Measurements from ENCODE around the gene PRRT1B. TPM values are rescaled to one million over a fixed set of nuclear protein-coding genes. Genes with fewer than 3 reads are reported as not detected.

The PRRT1B gene
- total and polyA plus RNA-seq, 2 of the 4 experiments (the other 2 are of a cell fraction): not detected

DNA sequence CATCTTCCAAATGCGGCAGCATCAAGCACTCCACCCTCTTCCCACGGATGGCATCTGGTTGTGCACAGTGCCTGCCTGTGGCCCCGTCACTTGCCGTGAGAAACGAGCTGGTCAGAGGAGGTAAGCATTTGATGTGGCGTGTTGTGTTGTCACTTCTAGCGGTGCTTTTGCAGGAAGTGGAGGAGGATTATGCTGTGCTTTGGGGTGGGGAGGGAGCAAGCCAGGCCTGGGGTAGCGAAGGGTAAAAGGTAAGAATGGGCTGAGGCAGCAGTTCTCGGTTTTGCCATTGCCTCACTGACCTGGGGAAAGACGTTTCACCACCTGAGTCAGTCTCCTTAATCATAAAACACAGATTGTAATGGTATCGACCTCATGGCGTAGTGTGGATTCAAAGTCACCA lies 44.9 kb upstream of the PRRT1B start:
- Histone ChIP-seq H3K27me3 (ENCODE audit: control insufficient read depth, insufficient read depth, low read length) (no peaks in the 10 kb centered on the region), H3K14ac (replicated peaks; ENCODE audit: low read depth, low read length) (no peak overlapping the region), H3K9me1 (ENCODE audit: insufficient read depth, low read length) (peaks cover 7% of the 10 kb centered on the region; the same call in 1 of the 2 replicates), H4K5ac (ENCODE audit: low read depth, low read length) (no peak overlapping the region), H2BK120ac (ENCODE audit: low read depth, low read length) (no peak overlapping the region), H3K18ac (ENCODE audit: low read depth, low read length) (no peak overlapping the region), H3K4ac (ENCODE audit: low read depth, low read length) (no peak overlapping the region), H3K4me3 (ENCODE audit: insufficient read depth, low read depth, low read length) (no peak overlapping the region), H3K23ac (ENCODE audit: low read depth, low read length) (no peak overlapping the region), H3K36me3 (ENCODE audit: control insufficient read depth, insufficient read depth, low read length) (peaks cover 45% of the 10 kb centered on the region), H2AK5ac (ENCODE audit: low read depth, low read length) (no peak overlapping the region), H4K91ac (ENCODE audit: insufficient read depth, low read depth, low read length) (no peak overlapping the region), H4K20me1 (ENCODE audit: insufficient read depth, low read length) (peaks cover 27% of the 10 kb centered on the region), H4K8ac (ENCODE audit: low read depth in 2 of 2, low read length in 2 of 2) (no peak overlapping the region), H3K4me1 (ENCODE audit: control insufficient read depth, insufficient read depth, low read length) (peaks cover 7% of the 10 kb centered on the region; the same call in 1 of the 2 replicates), H3K9ac (ENCODE audit: low read depth, low read length) (no peak overlapping the region), H3K9me3 (ENCODE audit: control insufficient read depth, insufficient read depth, low read length) (no peaks in the 10 kb centered on the region), H2AK9ac (replicated peaks; ENCODE audit: low read depth, low read length, poor library complexity) (no peak overlapping the region), H3K27ac (ENCODE audit: insufficient read depth, low read length) (no peak overlapping the region), H3K4me2 (ENCODE audit: low read depth, low read length) (no peak overlapping the region), H3K79me1 (ENCODE audit: low read depth in 1 of 2, low read length in 2 of 2) (peaks cover 12 to 46% of the 10 kb centered on the region in 2 experiments), H3K56ac (ENCODE audit: extremely low read depth, insufficient read depth, low read length) (no peak overlapping the region), H2BK20ac (ENCODE audit: low read depth, low read length) (no peak overlapping the region), H2BK5ac (ENCODE audit: low read depth, low read length, poor library complexity, severe bottlenecking) (no peak overlapping the region), H2BK15ac (ENCODE audit: low read depth, low read length) (no peak overlapping the region), H2AFZ (replicated peaks; ENCODE audit: low read length, poor library complexity) (peak overlapping the region; percentile 33)
- TF ChIP-seq NFE2L2 (IDR thresholded peaks at IDR 0.05; ENCODE audit: low read depth, low read length) (no peak), MAFK (IDR thresholded peaks at IDR 0.05; ENCODE audit: low read depth, low read length) (0 out of 2 replicates have a peak, but pooled peaks have one; percentile 16)
- POLR2A ChIA-PET (ENCODE audit: unreplicated experiment): no interaction called here
- dilution Hi-C loops (cut with HindIII; ENCODE audit: low sequenced_read_pairs, unreplicated experiment): no loop called here
- BruUV-seq (replicated peaks): no TSS peak
- no peak for ATAC-seq (ENCODE audit: low read depth)
- in situ Hi-C loops (cut with MboI; ENCODE audit: low sequenced_read_pairs): loop anchor here (10.0 kb wide), 1 partner anchor 244 kb away; the partner anchor contains the start of gene RAPGEF1
- 85% methylated on average over 2 of the region's 12 CpGs; no CpG with 5 or more reads in 1 of the 2 experiments for WGBS, 2 experiments (ENCODE audit: extremely low coverage in 2 of 2, insufficient read length in 1 of 2)
- CTCF ChIA-PET: no interaction called here
- DNase-seq: no peak
- intact Hi-C loops (cut with micrococcal nuclease): loop anchor here (5.0 kb wide), 1 partner anchor 247 kb away; no protein-coding TSS in a partner anchor

All from IMR-90 (cell line).